ENCODE measurements around the gene TNFRSF8. TPM values are rescaled to one million over a fixed set of nuclear protein-coding genes. Genes with fewer than 3 reads are reported as not detected.

TNFRSF8 gene
- total and polyA plus RNA-seq, 2 of the 4 experiments (the other 2 are of a cell fraction): under 0.01 to 0.31 TPM

DNA sequence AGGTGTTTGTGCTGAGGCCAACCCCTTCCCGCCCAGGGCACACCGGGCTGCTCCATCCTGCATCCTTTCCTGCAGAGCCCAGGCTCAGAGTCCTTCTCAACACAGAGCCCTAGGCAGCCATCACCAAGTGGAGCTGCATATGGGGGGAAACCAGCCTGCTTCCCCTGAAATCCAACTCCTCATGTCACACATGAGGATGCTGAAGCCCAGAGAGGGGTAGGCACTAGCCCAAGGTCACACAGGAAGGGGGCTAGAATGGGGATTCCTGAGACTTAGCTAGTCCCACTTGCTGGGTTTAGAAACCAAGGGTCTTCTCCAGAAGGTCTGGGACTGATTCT lies 98.2 kb downstream of the TNFRSF8 start:
- peak; percentile 3; the same call in 1 of the 2 replicates for ATAC-seq (ENCODE audit: low read depth)

More for the DNA sequence above, 98.2 kb downstream of the TNFRSF8 start:
- peak overlapping the region; percentile 69 for H3K23ac ChIP-seq (ENCODE audit: low read depth, low read length)
- H3K9me3 ChIP-seq (ENCODE audit: control insufficient read depth, insufficient read depth, low read length): no peaks in the 10 kb centered on the region
- peak overlapping the region; percentile 53 to 77 for H4K8ac ChIP-seq (ENCODE audit: low read depth in 2 of 2, low read length in 2 of 2)
- H2BK5ac ChIP-seq (ENCODE audit: low read depth, low read length, poor library complexity, severe bottlenecking): peak overlapping the region; percentile 35
- H3K4me1 ChIP-seq (ENCODE audit: control insufficient read depth, insufficient read depth, low read length): peaks cover 20% of the 10 kb centered on the region
- peak overlapping the region; percentile 91 for H4K91ac ChIP-seq (ENCODE audit: insufficient read depth, low read depth, low read length)
- peak overlapping the region; percentile 45 for H4K5ac ChIP-seq (ENCODE audit: low read depth, low read length)
- peak overlapping the region; percentile 43 for H3K18ac ChIP-seq (ENCODE audit: low read depth, low read length)
- no peak for TF ChIP-seq RAD21 (IDR thresholded peaks at IDR 0.05; ENCODE audit: low read length)
- TF ChIP-seq, protein P1, sequence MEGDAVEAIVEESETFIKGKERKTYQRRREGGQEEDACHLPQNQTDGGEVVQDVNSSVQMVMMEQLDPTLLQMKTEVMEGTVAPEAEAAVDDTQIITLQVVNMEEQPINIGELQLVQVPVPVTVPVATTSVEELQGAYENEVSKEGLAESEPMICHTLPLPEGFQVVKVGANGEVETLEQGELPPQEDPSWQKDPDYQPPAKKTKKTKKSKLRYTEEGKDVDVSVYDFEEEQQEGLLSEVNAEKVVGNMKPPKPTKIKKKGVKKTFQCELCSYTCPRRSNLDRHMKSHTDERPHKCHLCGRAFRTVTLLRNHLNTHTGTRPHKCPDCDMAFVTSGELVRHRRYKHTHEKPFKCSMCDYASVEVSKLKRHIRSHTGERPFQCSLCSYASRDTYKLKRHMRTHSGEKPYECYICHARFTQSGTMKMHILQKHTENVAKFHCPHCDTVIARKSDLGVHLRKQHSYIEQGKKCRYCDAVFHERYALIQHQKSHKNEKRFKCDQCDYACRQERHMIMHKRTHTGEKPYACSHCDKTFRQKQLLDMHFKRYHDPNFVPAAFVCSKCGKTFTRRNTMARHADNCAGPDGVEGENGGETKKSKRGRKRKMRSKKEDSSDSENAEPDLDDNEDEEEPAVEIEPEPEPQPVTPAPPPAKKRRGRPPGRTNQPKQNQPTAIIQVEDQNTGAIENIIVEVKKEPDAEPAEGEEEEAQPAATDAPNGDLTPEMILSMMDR (conservative IDR thresholded peaks at IDR 0.05; ENCODE audit: low read depth, low read length): no peak
- TF ChIP-seq MAZ (IDR thresholded peaks at IDR 0.05; ENCODE audit: borderline replicate concordance, low read depth, low read length): no peak
- TF ChIP-seq FOS (IDR thresholded peaks at IDR 0.05; ENCODE audit: low read depth, low read length): no peak
- no peak for TF ChIP-seq NFE2L2 (IDR thresholded peaks at IDR 0.05; ENCODE audit: low read depth, low read length)
- TF ChIP-seq RCOR1 (IDR thresholded peaks at IDR 0.05; ENCODE audit: insufficient replicate concordance, low read length): no peak
- no peak for TF ChIP-seq CHD1 (IDR thresholded peaks at IDR 0.05; ENCODE audit: low read depth, low read length)
- TF ChIP-seq, protein P2, sequence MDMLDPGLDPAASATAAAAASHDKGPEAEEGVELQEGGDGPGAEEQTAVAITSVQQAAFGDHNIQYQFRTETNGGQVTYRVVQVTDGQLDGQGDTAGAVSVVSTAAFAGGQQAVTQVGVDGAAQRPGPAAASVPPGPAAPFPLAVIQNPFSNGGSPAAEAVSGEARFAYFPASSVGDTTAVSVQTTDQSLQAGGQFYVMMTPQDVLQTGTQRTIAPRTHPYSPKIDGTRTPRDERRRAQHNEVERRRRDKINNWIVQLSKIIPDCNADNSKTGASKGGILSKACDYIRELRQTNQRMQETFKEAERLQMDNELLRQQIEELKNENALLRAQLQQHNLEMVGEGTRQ (IDR thresholded peaks at IDR 0.05; ENCODE audit: low read depth, low read length): no peak
- TF ChIP-seq RFX5 (IDR thresholded peaks at IDR 0.05; ENCODE audit: low read depth, low read length): no peak
- no peak for TF ChIP-seq CEBPB (IDR thresholded peaks at IDR 0.05; ENCODE audit: low read depth, low read length)
- TF ChIP-seq BHLHE40 (IDR thresholded peaks at IDR 0.05; ENCODE audit: low read depth, low read length): no peak
- TF ChIP-seq POLR2A (IDR thresholded peaks at IDR 0.05; ENCODE audit: low read depth, low read length): no peak
- no peak for TF ChIP-seq MXI1 (IDR thresholded peaks at IDR 0.05; ENCODE audit: borderline replicate concordance, low read depth, low read length)
- TF ChIP-seq, protein P3, sequence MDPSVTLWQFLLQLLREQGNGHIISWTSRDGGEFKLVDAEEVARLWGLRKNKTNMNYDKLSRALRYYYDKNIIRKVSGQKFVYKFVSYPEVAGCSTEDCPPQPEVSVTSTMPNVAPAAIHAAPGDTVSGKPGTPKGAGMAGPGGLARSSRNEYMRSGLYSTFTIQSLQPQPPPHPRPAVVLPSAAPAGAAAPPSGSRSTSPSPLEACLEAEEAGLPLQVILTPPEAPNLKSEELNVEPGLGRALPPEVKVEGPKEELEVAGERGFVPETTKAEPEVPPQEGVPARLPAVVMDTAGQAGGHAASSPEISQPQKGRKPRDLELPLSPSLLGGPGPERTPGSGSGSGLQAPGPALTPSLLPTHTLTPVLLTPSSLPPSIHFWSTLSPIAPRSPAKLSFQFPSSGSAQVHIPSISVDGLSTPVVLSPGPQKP (IDR thresholded peaks at IDR 0.05; ENCODE audit: borderline replicate concordance, low read depth, low read length): no peak
- TF ChIP-seq MAFK (IDR thresholded peaks at IDR 0.05; ENCODE audit: low read depth, low read length): no peak
- TF ChIP-seq SMC3 (IDR thresholded peaks at IDR 0.05; ENCODE audit: low read depth, low read length): no peak
- dilution Hi-C loops (cut with HindIII; ENCODE audit: low sequenced_read_pairs, unreplicated experiment) (no loop called here), in situ Hi-C loops (cut with MboI; ENCODE audit: low sequenced_read_pairs) (no loop called here), intact Hi-C loops (cut with micrococcal nuclease) (no loop called here)
- H2BK20ac ChIP-seq (ENCODE audit: low read depth, low read length): peak overlapping the region; percentile 93
- peak overlapping the region; percentile 95 for H2AK5ac ChIP-seq (ENCODE audit: low read depth, low read length)
- H2AFZ ChIP-seq (replicated peaks; ENCODE audit: low read length, poor library complexity): peak overlapping the region; percentile 80
- H3K14ac ChIP-seq (replicated peaks; ENCODE audit: low read depth, low read length): peak overlapping the region; percentile 85
- H2AK9ac ChIP-seq (replicated peaks; ENCODE audit: low read depth, low read length, poor library complexity): peak overlapping the region; percentile 86
- H2BK120ac ChIP-seq (ENCODE audit: low read depth, low read length): peak overlapping the region; percentile 94
- POLR2A ChIA-PET (ENCODE audit: unreplicated experiment): interaction anchor here (0.6 kb wide), 1 partner anchor 86 kb away, joined by 4 read pairs; no protein-coding TSS in a partner anchor
- CTCF ChIA-PET: interaction anchor here (1.2 kb wide), 1 partner anchor 40 kb away, joined by 3 read pairs; no protein-coding TSS in a partner anchor
- H3K9me1 ChIP-seq (ENCODE audit: insufficient read depth, low read length): peaks cover 17% of the 10 kb centered on the region
- H3K27me3 ChIP-seq (ENCODE audit: control insufficient read depth, insufficient read depth, low read length): no peaks in the 10 kb centered on the region
- no peak overlapping the region for H3K4me2 ChIP-seq (ENCODE audit: low read depth, low read length)
- no TSS peak for BruUV-seq (replicated peaks)
- H3K56ac ChIP-seq (ENCODE audit: extremely low read depth, insufficient read depth, low read length): peak overlapping the region; percentile 75; the same call in 1 of the 2 replicates
- H3K27ac ChIP-seq (ENCODE audit: insufficient read depth, low read length): peak overlapping the region; percentile 70
- peak overlapping the region; percentile 95 for H3K4ac ChIP-seq (ENCODE audit: low read depth, low read length)
- H4K20me1 ChIP-seq (ENCODE audit: insufficient read depth, low read length): no peaks in the 10 kb centered on the region
- H3K4me3 ChIP-seq (ENCODE audit: insufficient read depth, low read depth, low read length): no peak overlapping the region
- no CpG with 5 or more reads among the region's 2 CpGs for WGBS, 2 experiments (ENCODE audit: extremely low coverage in 2 of 2, insufficient read length in 1 of 2)
- DNase-seq: no peak
- H2BK15ac ChIP-seq (ENCODE audit: low read depth, low read length): peak overlapping the region; percentile 73; the same call in 2 of the 3 replicates
- no peaks in the 10 kb centered on the region for H3K79me1 ChIP-seq (ENCODE audit: low read depth in 1 of 2, low read length in 2 of 2)
- H3K9ac ChIP-seq (ENCODE audit: low read depth, low read length): no peak overlapping the region
- no peaks in the 10 kb centered on the region for H3K36me3 ChIP-seq (ENCODE audit: control insufficient read depth, insufficient read depth, low read length)

All from IMR-90 (cell line).